GM12878 (cell line): Measurements from ENCODE around the gene VAC14. TPM values are rescaled to one million over a fixed set of nuclear protein-coding genes. Genes with fewer than 3 reads are reported as not detected.

Experiments
- ATAC-seq: fragments of 200-7000 bp; cut with Tn5 transposase; 3 replicates; pipeline ENCODE4 v1.9.1; 2020; ENCODE audit warnings: mild to moderate bottlenecking, moderate library complexity
- BruUV-seq: library from RNA; stranded (reverse); fragments of 400-500 nt; replicated peaks from 2 replicates; lab custom pipeline; 2021; lab: Mats Ljungman, UMichigan
- CTCF ChIA-PET: fragments of 300-600 bp; sonication (Branson Sonifier 250); formaldehyde crosslinking; extraction: SDS; loops from one replicate; lab custom pipeline; 2021; ENCODE audit warnings: inconsistent platforms; lab: Yijun Ruan, JAX
- POLR2A ChIA-PET: fragments of 350-600 bp; formaldehyde crosslinking; extraction: SDS; loops from one replicate; lab custom pipeline; 2021; ENCODE audit warnings: inconsistent platforms; lab: Charles Lee
- RAD21 ChIA-PET: fragments of 300-600 bp; sonication (Branson Sonifier 250); formaldehyde crosslinking; loops from one replicate; lab custom pipeline; 2023; ENCODE audit warnings: antibody characterized with exemption; ENCODE audit not compliant: unreplicated experiment; lab: Charles Lee
- SMC1A ChIA-PET: fragments of 300-600 bp; sonication (Branson Sonifier 250); formaldehyde crosslinking; loops from one replicate; lab custom pipeline; 2023; ENCODE audit not compliant: unreplicated experiment, uncharacterized antibody; lab: Charles Lee
- DNase-seq: peaks from one replicate; pipeline ENCODE4 v3.0.0-alpha.2; 2011; ENCODE audit warnings: low read depth, low spot score
- FAIRE-seq: peaks from 3 replicates; lab custom pipeline; 2011; peaks lifted over from hg19 to GRCh38; lab: Jason Lieb, UNC
- H2AFZ ChIP-seq: 2 replicates; pipeline ENCODE4 v1.6.0; 2011; ENCODE audit warnings: low read depth, low read length, control low read depth; ENCODE audit not compliant: control insufficient read depth
- H3K27ac ChIP-seq: 2 replicates; pipeline ENCODE4 v1.5.1; 2011; ENCODE audit warnings: control low read depth; ENCODE audit not compliant: control insufficient read depth, insufficient read depth
- H3K27me3 ChIP-seq, 2 experiments: replicated peaks in 1 of 2; 2 replicates each; pipeline versions ENCODE4 v1.6.0 to v1.6.1; 2011; ENCODE audit warnings: low read length in 1 of 2; ENCODE audit not compliant: control insufficient read depth in 2 of 2, insufficient read depth in 2 of 2
- H3K36me3 ChIP-seq, 2 experiments: 2 replicates each; pipeline ENCODE4 v1.5.1; 2011; ENCODE audit warnings: low read length in 1 of 2; ENCODE audit not compliant: control insufficient read depth in 2 of 2, insufficient read depth in 2 of 2
- H3K4me1 ChIP-seq: 2 replicates; pipeline ENCODE4 v1.6.1; 2011; ENCODE audit warnings: mild to moderate bottlenecking, low read length, moderate library complexity, mixed read lengths; ENCODE audit not compliant: control insufficient read depth, insufficient read depth
- H3K4me2 ChIP-seq: 2 replicates; pipeline ENCODE4 v1.6.0; 2011; ENCODE audit warnings: control low read depth; ENCODE audit not compliant: control insufficient read depth, insufficient read depth
- H3K4me3 ChIP-seq: fragments of 200-600 bp; sonication (generic); 2 replicates; pipeline ENCODE4 v1.5.1; 2016
- H3K79me2 ChIP-seq: 2 replicates; pipeline ENCODE4 v1.6.0; 2011; ENCODE audit warnings: low read length; ENCODE audit not compliant: control insufficient read depth, insufficient read depth
- H3K9ac ChIP-seq: 2 replicates; pipeline ENCODE4 v1.8.0; 2011; ENCODE audit warnings: low read length, control low read depth, mixed read lengths; ENCODE audit not compliant: control insufficient read depth, insufficient read depth
- H3K9me3 ChIP-seq: replicated peaks from 3 replicates; pipeline ENCODE4 v1.5.1; 2011; ENCODE audit warnings: mild to moderate bottlenecking, low read length; ENCODE audit not compliant: control insufficient read depth, insufficient read depth
- H4K20me1 ChIP-seq: 2 replicates; pipeline ENCODE4 v1.6.0; 2011; ENCODE audit not compliant: control insufficient read depth, insufficient read depth
- CTCF ChIP-seq, 3 experiments: IDR thresholded peaks in 2 of 3; conservative IDR thresholded peaks in 1 of 3; 2 replicates each; pipeline ENCODE4 v1.5.1; 2011; ENCODE audit warnings: low read depth in 3 of 3, low read length in 3 of 3, mild to moderate bottlenecking in 3 of 3, control low read depth in 2 of 3, moderate library complexity in 2 of 3, inconsistent platforms in 1 of 3, mixed read lengths in 1 of 3; ENCODE audit not compliant: control insufficient read depth in 2 of 3, insufficient read depth in 1 of 3; ENCODE audit errors: extremely low read depth in 1 of 3
- MEF2A ChIP-seq: IDR thresholded peaks from 2 replicates; pipeline ENCODE4 v1.6.1; 2011; ENCODE audit warnings: low read depth, mild to moderate bottlenecking, low read length, moderate library complexity; ENCODE audit not compliant: insufficient read depth
- NBN ChIP-seq: fragments of 450-650 bp; IDR thresholded peaks from 2 replicates; pipeline ENCODE4 v1.6.1; 2016
- RAD21 ChIP-seq: IDR thresholded peaks from 2 replicates; pipeline ENCODE4 v1.6.1; 2011; ENCODE audit warnings: mild to moderate bottlenecking, low read depth, low read length, moderate library complexity; ENCODE audit not compliant: insufficient read depth
- STAT1 ChIP-seq: fragments of 450-650 bp; conservative IDR thresholded peaks from 2 replicates; pipeline ENCODE4 v1.6.1; 2014; ENCODE audit warnings: antibody characterized with exemption, mild to moderate bottlenecking
- YBX1 ChIP-seq: fragments of 450-650 bp; IDR thresholded peaks from 2 replicates; pipeline ENCODE4 v1.6.1; 2016; ENCODE audit warnings: antibody characterized with exemption
- ZNF622 ChIP-seq: fragments of 450-650 bp; IDR thresholded peaks from 2 replicates; pipeline ENCODE4 v1.6.1; 2017; ENCODE audit warnings: mild to moderate bottlenecking, inconsistent platforms
- WGBS: methylation state at CpG from one replicate; pipeline ENCODE4 v1.1.6; 2016; ENCODE audit warnings: low lambda C conversion rate; ENCODE audit not compliant: insufficient replicate concordance, insufficient coverage; ENCODE audit errors: missing lambda C conversion rate; 5-methylcytosine and 5-hydroxymethylcytosine counted together
- in situ Hi-C: fragments of 300-500 bp; cut with MboI; formaldehyde crosslinking; loops from 9 replicates; pipeline ENCODE4 v1.14.3; 2018; ENCODE audit warnings: mixed read lengths
- intact Hi-C: fragments of 100-400 bp; cut with micrococcal nuclease; formaldehyde crosslinking; loops from one replicate; pipeline ENCODE4 v1.14.2; 2022; ENCODE audit not compliant: unreplicated experiment
- polyA plus RNA-seq, 11 experiments: library from polyadenylated mRNA; depleted of rRNA in 4 of 11; unstranded in 6 of 11; stranded (reverse) in 5 of 11; fragments of >200 nt; fragmentation: Nextera tagmentation in 4 of 11; fragmentation: Illumina TruSeq in 1 of 11; extraction: Ambion mirVana in 4 of 11; extraction: Trizol in 1 of 11; gene quantifications; 1 replicate in 1 of 11; 2 replicates in 10 of 11; pipeline versions ENCODE4 v1.2.1 to v1.2.3, GENCODE V29; 2011 to 2016; ENCODE audit warnings: inconsistent platforms in 2 of 11, missing spikeins in 2 of 11, low read depth in 1 of 11
- total RNA-seq, 4 experiments: library from RNA; depleted of rRNA in 3 of 4; stranded (reverse); fragments of >200 nt in 3 of 4; fragmentation: Illumina TruSeq in 1 of 4; extraction: Trizol in 1 of 4; gene quantifications; 2 replicates each; pipeline versions ENCODE4 v1.2.1 to v1.2.3, GENCODE V29; 2013 to 2021
- TF ChIP-seq, protein P1 (sequence below): fragments of 450-650 bp; formaldehyde crosslinking; IDR thresholded peaks from 2 replicates; pipeline ENCODE4 v1.4.0; 2020; ENCODE audit warnings: mild to moderate bottlenecking, moderate library complexity

The VAC14 gene
- total and polyA plus RNA-seq, 10 of the 15 experiments (the other 5 are each of a cell fraction or from before 2014, with no cell fraction given): 1.3 to 45.5 (median 25.5) TPM

DNA sequence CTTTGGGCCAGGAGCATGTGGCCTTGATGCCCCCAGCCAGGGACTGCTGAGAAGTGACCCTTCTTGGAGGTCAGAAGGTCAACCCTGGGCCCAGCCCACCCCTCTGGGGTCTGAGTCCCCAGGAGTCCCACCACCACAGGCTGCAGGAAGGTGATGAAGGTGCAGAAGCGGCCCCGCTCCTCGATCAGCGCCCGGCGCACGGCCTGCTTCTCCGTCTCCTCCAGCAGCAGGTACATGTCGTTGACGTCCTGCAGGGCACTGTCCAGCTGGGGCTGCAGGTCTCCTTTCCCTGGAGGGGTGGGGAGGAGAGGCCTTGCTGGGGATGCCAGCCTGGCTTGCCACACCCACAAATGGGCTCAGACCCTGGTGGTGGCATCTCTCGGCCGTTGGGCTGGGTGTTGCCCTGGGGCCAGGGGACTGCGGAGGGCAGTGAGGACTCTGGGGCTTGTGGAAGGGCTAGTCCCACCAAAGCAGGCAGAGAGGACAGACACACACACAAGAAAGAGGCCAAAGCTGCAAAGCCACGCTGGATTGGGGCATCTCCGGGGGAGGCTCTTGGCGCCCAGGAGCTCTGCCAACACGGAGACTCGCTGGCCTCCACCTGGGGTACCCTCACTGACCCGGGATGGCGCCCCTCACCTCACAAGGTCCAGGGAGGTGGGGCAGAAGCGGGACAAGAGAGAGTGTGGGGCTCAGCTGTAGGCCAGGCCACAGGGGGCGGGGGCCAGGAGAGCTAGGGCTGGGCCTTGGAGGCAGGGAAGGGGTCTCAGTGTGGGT, 122.6 kb downstream of the VAC14 start (continued):
- TF ChIP-seq, protein P1, sequence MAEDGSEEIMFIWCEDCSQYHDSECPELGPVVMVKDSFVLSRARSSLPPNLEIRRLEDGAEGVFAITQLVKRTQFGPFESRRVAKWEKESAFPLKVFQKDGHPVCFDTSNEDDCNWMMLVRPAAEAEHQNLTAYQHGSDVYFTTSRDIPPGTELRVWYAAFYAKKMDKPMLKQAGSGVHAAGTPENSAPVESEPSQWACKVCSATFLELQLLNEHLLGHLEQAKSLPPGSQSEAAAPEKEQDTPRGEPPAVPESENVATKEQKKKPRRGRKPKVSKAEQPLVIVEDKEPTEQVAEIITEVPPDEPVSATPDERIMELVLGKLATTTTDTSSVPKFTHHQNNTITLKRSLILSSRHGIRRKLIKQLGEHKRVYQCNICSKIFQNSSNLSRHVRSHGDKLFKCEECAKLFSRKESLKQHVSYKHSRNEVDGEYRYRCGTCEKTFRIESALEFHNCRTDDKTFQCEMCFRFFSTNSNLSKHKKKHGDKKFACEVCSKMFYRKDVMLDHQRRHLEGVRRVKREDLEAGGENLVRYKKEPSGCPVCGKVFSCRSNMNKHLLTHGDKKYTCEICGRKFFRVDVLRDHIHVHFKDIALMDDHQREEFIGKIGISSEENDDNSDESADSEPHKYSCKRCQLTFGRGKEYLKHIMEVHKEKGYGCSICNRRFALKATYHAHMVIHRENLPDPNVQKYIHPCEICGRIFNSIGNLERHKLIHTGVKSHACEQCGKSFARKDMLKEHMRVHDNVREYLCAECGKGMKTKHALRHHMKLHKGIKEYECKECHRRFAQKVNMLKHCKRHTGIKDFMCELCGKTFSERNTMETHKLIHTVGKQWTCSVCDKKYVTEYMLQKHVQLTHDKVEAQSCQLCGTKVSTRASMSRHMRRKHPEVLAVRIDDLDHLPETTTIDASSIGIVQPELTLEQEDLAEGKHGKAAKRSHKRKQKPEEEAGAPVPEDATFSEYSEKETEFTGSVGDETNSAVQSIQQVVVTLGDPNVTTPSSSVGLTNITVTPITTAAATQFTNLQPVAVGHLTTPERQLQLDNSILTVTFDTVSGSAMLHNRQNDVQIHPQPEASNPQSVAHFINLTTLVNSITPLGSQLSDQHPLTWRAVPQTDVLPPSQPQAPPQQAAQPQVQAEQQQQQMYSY (CRISPR knock-in tag): no peak
- no peak for TF ChIP-seq NBN
- TF ChIP-seq CTCF (IDR thresholded peaks at IDR 0.05 in 2 of 3, conservative IDR thresholded peaks at IDR 0.05 in 1 of 3; ENCODE audit: control insufficient read depth in 2 of 3, extremely low read depth in 1 of 3, insufficient read depth in 1 of 3, low read depth in 3 of 3, low read length in 3 of 3): no peak
- TF ChIP-seq, all 136 proteins: peak for 0

DNA sequence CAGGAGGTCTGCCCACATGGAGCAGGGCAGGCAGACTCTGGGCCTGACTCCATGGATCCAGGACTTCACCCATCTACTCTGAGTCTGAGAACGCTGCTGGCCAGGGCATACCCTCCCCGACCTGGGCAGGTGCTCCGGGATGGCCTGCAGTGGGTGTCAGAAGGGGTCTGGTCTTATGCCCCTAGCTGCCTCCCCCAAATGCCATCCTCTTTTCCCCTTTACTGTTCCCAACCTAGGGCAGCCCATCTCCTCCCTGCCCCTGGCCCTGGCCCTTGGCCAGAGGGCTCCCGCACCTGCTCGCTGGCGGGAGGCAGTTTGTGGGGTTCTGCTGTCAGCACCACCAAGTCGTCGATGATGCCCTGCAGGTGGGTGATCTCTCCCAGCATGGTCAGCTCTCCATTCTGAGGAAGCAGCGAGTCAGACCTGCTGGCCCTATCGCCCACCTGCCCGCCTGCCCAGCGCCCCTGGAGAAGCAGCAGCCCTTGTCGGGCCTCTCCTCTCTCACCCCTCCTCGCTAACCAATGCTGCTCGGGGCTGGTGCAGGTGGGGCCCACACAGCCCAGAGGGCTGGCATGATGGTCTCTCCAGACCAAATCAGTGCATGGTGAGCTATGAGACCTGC, 123.3 kb downstream of the VAC14 start:
- H3K27me3 ChIP-seq: no peaks in the 10 kb centered on the region
- H3K36me3 ChIP-seq: no peaks in the 10 kb centered on the region
- H3K4me2 ChIP-seq: no peak overlapping the region
- no peak overlapping the region for H3K4me3 ChIP-seq
- H2AFZ ChIP-seq: no peak overlapping the region
- intact Hi-C loops: no loop called here
- no TSS peak for BruUV-seq
- no peaks in the 10 kb centered on the region for H3K4me1 ChIP-seq
- in situ Hi-C loops: no loop called here
- CTCF ChIA-PET: interaction anchor here (2.1 kb wide), 1 partner anchor 94 kb away, joined by 5 read pairs; no protein-coding TSS in a partner anchor
- TF ChIP-seq YBX1: no peak
- TF ChIP-seq ZNF622: no peak
- no peak for TF ChIP-seq RAD21
- no peak for TF ChIP-seq STAT1
- no peak for TF ChIP-seq MEF2A
- TF ChIP-seq, all 136 proteins: peak for 0
- DNase-seq (no peak), ATAC-seq (no peak), FAIRE-seq (no peak)
- Histone ChIP-seq H3K27ac (no peak overlapping the region), H3K79me2 (no peaks in the 10 kb centered on the region), H4K20me1 (no peaks in the 10 kb centered on the region), H3K9me3 (no peaks in the 10 kb centered on the region), H3K9ac (no peak overlapping the region)
- RAD21 ChIA-PET: no interaction called here
- WGBS: 67% methylated on average over 14 of the region's 15 CpGs
- POLR2A ChIA-PET: no interaction called here
- SMC1A ChIA-PET: no interaction called here
